Mucosa of descending colon (tissue), 3 donors: ENCODE measurements around the gene RPL6. TPM values are rescaled to one million over a fixed set of nuclear protein-coding genes. Genes with fewer than 3 reads are reported as not detected.
"Not testable (repeated sequence)": the region's sequence is repeated elsewhere in the genome, so short reads cannot be mapped to it uniquely, and the experiment has no call there.

Experiments used
- ATAC-seq: fragments of 200-7000 bp; cut with Tn5 transposase; one replicate; pipeline ENCODE4 v1.9.1; 2020; ENCODE audit warnings: mild to moderate bottlenecking, moderate library complexity
- DNase-seq, 3 donors: peaks; one replicate each; pipeline ENCODE4 v3.0.0-alpha.2; 2020
- H3K36me3 ChIP-seq: fragments of 200-600 bp; one replicate; pipeline ENCODE4 v1.8.0; 2021; ENCODE audit warnings: low read depth, mild to moderate bottlenecking
- H3K4me1 ChIP-seq: fragments of 200-600 bp; one replicate; pipeline ENCODE4 v1.8.0; 2021; ENCODE audit warnings: low read depth, mild to moderate bottlenecking
- H3K4me3 ChIP-seq: fragments of 200-600 bp; one replicate; pipeline ENCODE4 v1.8.0; 2021; ENCODE audit warnings: mild to moderate bottlenecking
- H3K9me3 ChIP-seq: fragments of 200-600 bp; one replicate; pipeline ENCODE4 v1.8.0; 2021; ENCODE audit warnings: mild to moderate bottlenecking
- CTCF ChIP-seq: fragments of 200-600 bp; IDR thresholded peaks from one replicate; pipeline ENCODE4 v1.8.0; 2022; ENCODE audit warnings: antibody characterized with exemption, mild to moderate bottlenecking
- intact Hi-C, 2 donors: fragments of 100-400 bp; cut with DNase I in 1 of 2; cut with micrococcal nuclease in 1 of 2; formaldehyde crosslinking; loops; one replicate each; pipeline versions ENCODE4 v1.11.0 to v1.11.1; 2022; cut with DNase I, micrococcal nuclease
- total RNA-seq, 3 donors: library from RNA; stranded (reverse); fragmentation: NEBNext Ultra II Directional in 2 of 3; extraction: Animal tissue kit (Norgen Biotek cat#: 25700) in 2 of 3; gene quantifications; one replicate each; pipeline versions ENCODE4 v1.2.1 to v1.2.4, GENCODE V29; 2021 to 2023
- donor health status: DM: no; HTN: no; CAD: no; lungs with moderate emphysema.
- donor health status: DM: no; HTN: no; CAD: no.
- donor health status: DM: no; HTN: yes; CAD: no.

Gene RPL6
- total RNA-seq, 3 donors from 2014 or later = 860 to 921 (median 894) TPM

DNA sequence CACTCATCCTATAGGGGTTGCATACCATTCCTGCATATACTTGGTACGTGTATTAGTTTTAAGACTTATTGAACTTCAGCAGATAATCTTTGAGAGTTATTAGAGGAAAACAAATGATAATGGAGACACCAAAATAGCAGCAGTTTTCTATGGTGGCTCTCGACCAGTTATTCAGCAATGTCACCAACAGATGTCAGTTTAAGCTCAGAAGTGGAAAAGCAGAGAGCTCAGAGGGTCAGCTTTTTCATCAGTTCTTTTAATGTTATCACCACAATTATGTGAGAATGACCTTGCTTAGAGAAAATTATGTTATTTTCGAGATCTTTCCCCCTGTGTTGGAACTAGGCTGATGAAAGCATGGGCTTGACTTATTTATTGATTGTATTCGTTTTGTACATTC, 41.3 kb upstream of the RPL6 start:
- Histone ChIP-seq H3K9me3 (no peaks in the 10 kb centered on the region), H3K4me1 (no peaks in the 10 kb centered on the region), H3K36me3 (no peaks in the 10 kb centered on the region), H3K4me3 (no peak overlapping the region)
- intact Hi-C loops = no loop called here
- ATAC-seq (no peak), DNase-seq (no peak)
- TF ChIP-seq CTCF = no peak

- DNase-seq, H3K36me3 ChIP-seq, ATAC-seq, intact Hi-C loops, H3K4me1 ChIP-seq, H3K9me3 ChIP-seq, H3K4me3 ChIP-seq: not testable (repeated sequence)
Observed at GRCh38 chr12:112448165-112448564, 38.8 kb upstream of the RPL6 start.

GRCh38 chr12:112447106-112447505, 37.7 kb upstream of the RPL6 start:
- no peak overlapping the region for H3K4me3 ChIP-seq
- H3K36me3 ChIP-seq = no peaks in the 10 kb centered on the region
- no peaks in the 10 kb centered on the region for H3K9me3 ChIP-seq
- no peaks in the 10 kb centered on the region for H3K4me1 ChIP-seq
- intact Hi-C loops = no loop called here
- no peak for ATAC-seq
- TF ChIP-seq CTCF = no peak
- DNase-seq = no peak

DNA sequence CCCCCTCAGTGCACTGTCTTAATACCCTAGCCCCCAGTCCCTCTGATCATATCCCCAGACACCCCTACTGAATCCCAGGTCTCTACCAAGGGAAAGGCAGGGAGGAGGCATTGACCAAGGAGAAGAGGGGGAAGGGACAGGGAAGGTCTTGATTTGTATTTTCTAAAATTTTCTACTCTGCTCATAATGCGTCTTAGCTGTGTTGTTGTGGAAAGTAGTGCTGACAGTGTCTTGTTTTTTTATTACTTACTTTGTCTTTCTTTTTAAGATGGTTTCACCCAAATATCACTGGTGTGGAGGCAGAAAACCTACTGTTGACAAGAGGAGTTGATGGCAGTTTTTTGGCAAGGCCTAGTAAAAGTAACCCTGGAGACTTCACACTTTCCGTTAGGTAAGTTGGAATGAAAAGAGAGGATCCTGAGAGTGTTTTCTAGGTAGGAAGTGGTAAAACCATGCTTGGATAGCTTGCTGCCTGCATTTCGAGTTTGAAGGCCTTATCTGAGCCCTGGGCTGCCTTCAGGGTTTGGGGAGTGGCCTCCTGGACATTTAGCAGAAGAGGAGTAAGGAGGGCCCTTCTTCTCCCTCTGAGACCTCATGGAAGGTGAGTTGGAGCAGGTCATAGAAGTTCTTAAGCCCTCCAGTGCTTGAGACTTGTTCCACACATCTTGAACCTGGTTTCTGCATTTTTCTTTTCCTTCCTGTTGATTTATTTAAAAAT, 36.8 kb upstream of the RPL6 start:
- no peaks in the 10 kb centered on the region for H3K36me3 ChIP-seq
- no peak for ATAC-seq

GRCh38 chr12:112443916-112444315, 34.5 kb upstream of the RPL6 start:
- no peaks in the 10 kb centered on the region for H3K36me3 ChIP-seq
- no peaks in the 10 kb centered on the region for H3K4me1 ChIP-seq
- no peak for DNase-seq
- H3K4me3 ChIP-seq = no peak overlapping the region
- no peak for ATAC-seq
- no peaks in the 10 kb centered on the region for H3K9me3 ChIP-seq
- intact Hi-C loops = no loop called here
- TF ChIP-seq CTCF = no peak

More for the DNA sequence above, 36.8 kb upstream of the RPL6 start:
- Histone ChIP-seq H3K9me3 (no peaks in the 10 kb centered on the region), H3K4me3 (no peak overlapping the region), H3K4me1 (no peaks in the 10 kb centered on the region)
- intact Hi-C loops = no loop called here
- TF ChIP-seq CTCF = no peak
- no peak for DNase-seq

- H3K4me1 ChIP-seq, ATAC-seq, intact Hi-C loops, DNase-seq, H3K9me3 ChIP-seq, H3K36me3 ChIP-seq, H3K4me3 ChIP-seq: not testable (repeated sequence)
Observed at GRCh38 chr12:112440653-112441052, 31.2 kb upstream of the RPL6 start.

DNA sequence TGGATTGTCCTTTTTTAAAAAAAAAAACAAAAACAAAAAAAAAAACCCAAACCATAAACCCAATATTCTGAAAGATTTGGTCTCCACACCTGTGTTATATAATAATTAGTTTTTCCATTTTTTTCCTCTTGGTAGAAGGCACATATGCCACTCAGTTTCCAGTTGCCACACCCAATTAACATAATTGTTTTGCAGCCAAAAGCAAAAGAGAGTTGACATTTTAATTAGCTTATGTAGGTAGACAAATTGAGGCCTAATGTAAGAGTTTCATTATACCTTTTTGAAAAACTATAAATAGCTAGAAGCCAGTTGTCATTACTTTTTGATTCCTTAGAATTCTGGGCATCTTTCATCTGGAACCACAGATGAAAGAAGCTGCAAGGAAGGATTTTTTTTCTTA, 30.4 kb upstream of the RPL6 start:
- no peaks in the 10 kb centered on the region for H3K9me3 ChIP-seq
- H3K36me3 ChIP-seq = no peaks in the 10 kb centered on the region
- H3K4me3 ChIP-seq = no peak overlapping the region
- ATAC-seq = no peak
- no peaks in the 10 kb centered on the region for H3K4me1 ChIP-seq
- no peak for DNase-seq
- intact Hi-C loops = no loop called here
- no peak for TF ChIP-seq CTCF

DNA sequence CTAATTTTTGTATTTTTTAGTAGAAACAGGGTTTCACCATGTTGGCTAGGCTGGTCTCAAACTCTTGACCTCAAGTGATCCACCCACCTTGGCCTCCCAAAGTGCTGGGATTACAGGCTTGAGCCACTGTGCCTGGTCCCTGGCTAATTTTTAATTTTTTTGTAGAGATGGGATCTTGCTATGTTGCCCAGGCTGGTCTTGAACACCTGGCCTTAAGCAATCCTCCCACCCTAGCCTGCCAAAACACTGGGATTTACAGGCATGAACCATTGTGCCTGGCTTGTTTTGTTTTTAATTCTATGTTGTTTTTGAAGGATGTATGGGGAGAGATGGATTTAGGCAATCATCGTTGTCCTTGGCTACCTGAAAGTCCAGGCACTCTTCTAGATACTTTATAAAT, 29.2 kb upstream of the RPL6 start:
- H3K36me3 ChIP-seq, H3K4me1 ChIP-seq, H3K9me3 ChIP-seq, intact Hi-C loops, ATAC-seq, H3K4me3 ChIP-seq, DNase-seq: not testable (repeated sequence)
